Left cardiac atrium (tissue), 2 donors: Measurements from ENCODE around the gene EMD. TPM values are rescaled to one million over a fixed set of nuclear protein-coding genes. Genes with fewer than 3 reads are reported as not detected.

Experiments
- total RNA-seq, 2 donors: library from RNA; stranded (reverse); fragmentation: NEBNext Ultra II Directional; extraction: Animal tissue kit (Norgen Biotek cat#: 25700); gene quantifications; one replicate each; pipeline ENCODE4 v1.2.1, GENCODE V29; 2021
- donor health status: DM: no; HTN: yes; CAD: no; lungs with severe emphysema.
- donor health status: DM: yes; HTN: yes; CAD: no.

Gene EMD
- total RNA-seq, 2 donors from 2014 or later = 54.5 to 70.9 TPM

Other genes starting within 250 kb of the EMD start
- not detected for gene OPN1LW, start 235.1 kb upstream of the EMD start, total RNA-seq
- not detected for gene OPN1MW, start 196.7 kb upstream of the EMD start, total RNA-seq
- gene OPN1MW2, start 159.5 kb upstream of the EMD start, total RNA-seq = not detected
- not detected for gene OPN1MW3, start 121.7 kb upstream of the EMD start, total RNA-seq
- not detected for gene TEX28, start 84.2 kb upstream of the EMD start, total RNA-seq
- 1 to 10 TPM; 4.1 to 7.0 TPM for gene TKTL1, start 83.5 kb upstream of the EMD start, total RNA-seq
- gene FLNA, start 4.7 kb upstream of the EMD start, total RNA-seq = 100 to 1,000 TPM; 406 to 476 TPM
- gene RPL10, start 19.1 kb downstream of the EMD start, total RNA-seq = 1,000 to 10,000 TPM; 2,090 to 2,230 TPM
- gene DNASE1L1, start 30.0 kb downstream of the EMD start, total RNA-seq = 10 to 100 TPM; 41.9 to 42.8 TPM
- gene TAFAZZIN, start 32.2 kb downstream of the EMD start, total RNA-seq = 10 to 100 TPM; 36.6 to 41.2 TPM
- gene ATP6AP1, start 49.4 kb downstream of the EMD start, total RNA-seq = 10 to 100 TPM; 70.8 to 86.0 TPM
- 10 to 100 TPM; 76.8 to 98.5 TPM for gene GDI1, start 57.9 kb downstream of the EMD start, total RNA-seq
- gene FAM50A, start 64.8 kb downstream of the EMD start, total RNA-seq = 10 to 100 TPM; 48.7 to 58.9 TPM
- 10 to 100 TPM; 24.0 to 28.1 TPM for gene PLXNA3, start 79.0 kb downstream of the EMD start, total RNA-seq
- gene LAGE3, start 100.0 kb downstream of the EMD start, total RNA-seq = 10 to 100 TPM; 17.7 TPM
- 10 to 100 TPM; 44.4 to 48.4 TPM for gene UBL4A, start 107.3 kb downstream of the EMD start, total RNA-seq
- gene SLC10A3, start 111.3 kb downstream of the EMD start, total RNA-seq = 10 to 100 TPM; 15.1 to 18.4 TPM
- gene FAM3A, start 136.9 kb downstream of the EMD start, total RNA-seq = 10 to 100 TPM; 44.4 to 51.0 TPM
- 10 to 100 TPM; 30.4 to 36.0 TPM for gene G6PD, start 167.6 kb downstream of the EMD start, total RNA-seq
- gene IKBKG, start 168.3 kb downstream of the EMD start, total RNA-seq = 10 to 100 TPM; 17.1 to 21.1 TPM
- not detected for gene CTAG1A, start 205.8 kb downstream of the EMD start, total RNA-seq
- gene CTAG1B, start 240.0 kb downstream of the EMD start, total RNA-seq = not detected